Left colon (tissue), 2 donors: ENCODE data around the gene PTCH1. TPM values are rescaled to one million over a fixed set of nuclear protein-coding genes. Genes with fewer than 3 reads are reported as not detected.

ENCODE experiments used
- ATAC-seq: fragments of 200-7000 bp; cut with Tn5 transposase; one replicate; pipeline ENCODE4 v1.9.1; 2020; ENCODE audit warnings: mild to moderate bottlenecking, moderate library complexity
- DNase-seq, 2 donors: peaks; one replicate each; pipeline ENCODE4 v3.0.0-alpha.2; 2020
- intact Hi-C, 2 donors: fragments of 100-400 bp; cut with DNase I in 1 of 2; cut with micrococcal nuclease in 1 of 2; formaldehyde crosslinking; loops; one replicate each; pipeline versions ENCODE4 v1.11.2 to v1.14.0; 2022; cut with DNase I, micrococcal nuclease
- long read RNA-seq: library from polyadenylated mRNA; unstranded; transcript quantifications from one replicate; pipeline ENCODE4 v2.0.0, GENCODE V29; 2021
- total RNA-seq, 2 donors: library from RNA; stranded (reverse); fragmentation: NEBNext Ultra II Directional; extraction: Animal tissue kit (Norgen Biotek cat#: 25700); gene quantifications; one replicate each; pipeline ENCODE4 v1.2.1, GENCODE V29; 2021
- donor health status: DM: no; HTN: no; CAD: no.
- donor health status: DM: yes; HTN: yes; CAD: no.

PTCH1 gene
- 10 to 100 TPM; 18.6 to 35.4 TPM for total RNA-seq
- long read RNA-seq, partial matches to known transcripts, result 5 of 8 reads
- long read RNA-seq, other reads (novel, unspliced or antisense), result 3 of 8 reads

DNA sequence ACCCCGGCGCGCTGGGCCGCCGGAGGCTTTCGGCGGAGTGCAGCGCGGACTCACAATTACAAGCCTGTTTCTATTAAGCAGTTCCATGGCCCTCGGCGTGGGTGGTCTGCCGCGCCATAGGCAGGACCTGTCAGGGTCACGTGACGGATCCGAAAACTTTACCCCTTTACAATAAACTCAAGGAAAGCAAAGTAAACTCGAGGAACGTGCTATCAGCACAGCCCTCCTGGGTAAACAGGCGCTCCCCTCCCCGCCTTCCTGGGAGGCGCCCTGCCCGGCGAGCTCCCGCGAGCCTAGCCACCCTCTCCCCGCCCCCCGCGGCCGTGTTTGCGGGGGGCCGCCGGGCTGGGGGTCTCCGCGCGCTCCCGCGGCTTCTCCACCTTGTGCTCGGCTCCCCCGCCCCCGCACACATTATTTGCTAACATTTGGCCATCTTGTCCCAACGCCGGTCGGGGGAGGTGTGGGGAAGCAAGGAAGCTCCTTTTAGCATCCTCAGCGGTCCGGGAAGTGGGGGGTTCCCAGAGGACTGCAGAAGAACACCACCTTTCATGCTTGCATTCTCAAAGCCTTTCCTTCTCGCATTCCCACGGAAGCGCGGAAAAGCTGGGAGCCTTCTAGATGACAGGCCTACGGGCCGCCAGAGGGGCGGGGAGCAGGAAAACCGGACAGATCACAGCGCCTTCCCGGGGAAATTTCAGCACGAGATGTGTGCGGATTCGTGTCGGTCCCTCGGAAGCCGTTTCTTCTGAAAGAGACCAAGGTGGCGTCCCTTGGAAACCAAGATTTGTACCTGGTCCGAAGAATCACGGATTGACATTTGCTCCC, at the start of gene PTCH1:
TSS of gene PTCH1 (minus strand) at position 238 of the 825 bp plus-strand sequence.
- DNase-seq (peak; percentile 73 to 75), ATAC-seq (peak; percentile 94)

DNA sequence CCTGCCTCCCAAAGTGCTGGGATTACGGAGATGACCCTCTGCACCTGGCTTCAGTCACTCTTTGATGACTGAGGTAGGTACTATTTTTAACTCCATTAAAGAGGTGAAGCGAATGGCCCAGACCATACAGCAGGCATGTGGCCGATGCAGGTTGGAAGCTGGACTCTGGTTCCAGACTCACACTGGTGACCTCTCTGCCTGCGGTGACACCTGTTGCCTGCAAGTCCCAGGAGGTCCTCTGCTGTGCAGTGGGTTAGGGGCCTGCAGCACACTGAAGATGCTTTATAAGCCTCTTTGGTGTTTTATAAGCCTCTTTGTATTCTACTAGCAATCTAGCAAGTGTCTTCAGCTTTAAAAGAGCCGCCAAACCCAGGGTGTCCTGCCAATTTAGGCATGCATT, 49.2 kb upstream of the PTCH1 start:
- ATAC-seq (no peak), DNase-seq (no peak)
- intact Hi-C loops, result no loop called here

More for the DNA sequence above, at the start of gene PTCH1:
- intact Hi-C loops, result no loop called here

DNA sequence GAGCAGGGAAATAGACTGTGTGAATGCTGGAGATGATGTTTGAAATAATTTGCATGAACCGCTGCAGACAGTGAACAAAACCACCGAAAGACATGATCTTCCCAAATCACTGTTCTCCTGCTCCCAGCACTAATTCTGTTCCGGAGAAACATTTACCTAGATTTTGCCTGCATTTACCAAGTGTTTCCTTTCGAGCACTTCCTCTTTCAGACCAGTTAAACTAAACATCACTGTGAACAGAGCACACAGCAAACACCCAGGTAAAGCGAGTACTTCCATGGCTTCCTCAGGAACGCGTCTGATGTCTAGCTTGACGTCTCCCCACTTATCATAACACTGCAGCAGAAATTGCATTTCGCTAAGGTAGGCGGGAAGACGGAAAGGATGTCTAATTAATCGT, 45.1 kb upstream of the PTCH1 start:
- DNase-seq, result no peak
- ATAC-seq, result no peak
- intact Hi-C loops, result no loop called here

- ATAC-seq (no peak), DNase-seq (no peak)
- intact Hi-C loops, result no loop called here
Observed at GRCh38 chr9:95557142-95557541, 40.4 kb upstream of the PTCH1 start.

DNA sequence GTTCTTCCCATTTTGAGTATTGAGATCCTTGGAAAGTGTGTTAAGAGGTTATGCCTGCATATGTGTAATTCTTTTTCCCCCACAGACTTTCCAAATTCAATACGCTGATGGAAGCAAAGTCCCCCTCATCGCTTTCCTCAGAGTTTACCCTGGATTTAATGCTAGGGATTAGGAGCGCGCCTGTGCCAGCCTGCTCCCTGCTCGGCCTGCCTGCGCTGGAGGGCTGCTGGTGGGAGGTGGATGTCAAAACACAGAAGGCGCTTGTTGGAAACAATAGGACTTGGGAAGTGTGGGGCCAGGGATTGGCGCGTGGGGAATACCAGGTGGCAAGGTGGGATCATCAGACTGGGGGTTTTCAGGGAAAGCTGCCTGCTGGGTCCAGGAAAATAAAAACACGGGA, 39.8 kb upstream of the PTCH1 start:
- intact Hi-C loops, result no loop called here
- ATAC-seq (no peak), DNase-seq (no peak)

GRCh38 chr9:95552814-95553546, 36.2 kb upstream of the PTCH1 start:
- intact Hi-C loops, result no loop called here
- ATAC-seq (no peak), DNase-seq (no peak)

- intact Hi-C loops, result no loop called here
- DNase-seq (no peak), ATAC-seq (no peak)
Observed at GRCh38 chr9:95552255-95552654, 35.5 kb upstream of the PTCH1 start.

GRCh38 chr9:95551406-95551805, 34.6 kb upstream of the PTCH1 start:
- ATAC-seq (no peak), DNase-seq (no peak)
- intact Hi-C loops, result no loop called here

DNA sequence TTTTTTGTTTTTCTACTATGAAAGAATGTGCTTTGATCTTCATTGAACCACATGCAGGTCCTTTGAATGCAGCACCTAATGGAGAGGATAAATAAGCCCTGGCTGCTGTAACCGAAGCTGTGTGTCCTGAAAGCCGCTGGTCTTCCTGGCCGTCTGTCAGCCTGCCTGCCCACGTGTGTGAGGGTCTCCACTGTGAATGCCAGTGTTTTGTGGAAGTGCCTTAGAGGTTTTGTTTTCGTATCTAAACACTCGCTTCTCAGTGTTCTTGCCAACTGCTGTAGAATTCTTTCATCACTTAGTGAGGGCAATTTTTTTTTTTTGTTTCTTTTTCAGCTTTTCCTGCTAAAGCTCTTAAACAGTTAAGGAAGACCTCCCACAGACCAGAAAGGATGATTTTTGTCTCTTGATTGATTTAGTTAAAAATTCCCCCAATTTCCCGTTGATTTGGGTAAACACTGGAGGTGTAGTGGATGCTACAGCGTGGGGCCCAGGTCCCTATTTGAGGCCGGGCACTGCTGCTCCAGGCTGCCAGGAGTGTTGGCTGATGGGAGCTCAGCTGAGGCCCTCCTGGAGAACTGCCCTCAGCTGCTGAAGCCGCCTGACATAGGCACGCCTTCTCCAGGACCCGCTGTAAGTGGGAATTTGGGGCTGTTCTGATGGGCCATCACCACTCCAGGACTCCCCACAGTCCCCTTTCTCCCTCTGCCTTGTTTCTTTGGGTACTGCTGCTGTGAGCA, 29.2 kb upstream of the PTCH1 start:
- DNase-seq (no peak), ATAC-seq (no peak)
- intact Hi-C loops, result no loop called here

DNA sequence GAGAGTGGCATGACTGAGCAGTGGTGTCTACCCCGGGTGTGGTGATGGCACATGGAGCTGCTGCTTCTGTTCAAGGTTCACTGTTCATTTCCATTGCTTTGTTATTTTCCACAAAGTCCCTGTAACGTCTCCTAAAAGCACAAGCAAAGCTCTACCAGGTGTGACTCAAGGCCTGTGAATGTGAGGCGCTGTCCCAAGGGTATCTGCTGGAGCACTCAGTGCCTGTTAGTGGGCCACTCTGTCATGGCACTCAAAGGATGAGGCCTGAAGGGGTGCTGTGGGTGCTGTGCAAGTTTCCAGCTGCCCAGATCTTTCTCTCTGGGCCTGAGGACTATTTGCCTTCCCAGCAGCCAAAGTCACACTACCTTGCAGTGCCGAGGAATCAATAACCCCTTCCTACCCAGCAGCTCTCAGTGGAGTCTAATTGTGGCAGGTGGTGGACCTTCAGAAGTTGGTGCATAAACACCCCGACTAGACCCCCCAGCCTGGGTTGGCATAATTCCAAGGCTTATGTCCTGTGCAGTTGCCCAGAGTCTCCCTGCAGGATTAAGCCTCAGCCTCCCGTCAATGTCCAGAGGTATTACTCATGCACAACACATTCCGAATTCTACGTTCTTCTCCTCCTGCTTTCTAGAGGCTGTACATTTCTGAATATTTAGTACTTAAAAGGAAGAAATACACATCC, 17.4 kb upstream of the PTCH1 start:
- ATAC-seq, result no peak
- no peak for DNase-seq
- intact Hi-C loops, result no loop called here

DNA sequence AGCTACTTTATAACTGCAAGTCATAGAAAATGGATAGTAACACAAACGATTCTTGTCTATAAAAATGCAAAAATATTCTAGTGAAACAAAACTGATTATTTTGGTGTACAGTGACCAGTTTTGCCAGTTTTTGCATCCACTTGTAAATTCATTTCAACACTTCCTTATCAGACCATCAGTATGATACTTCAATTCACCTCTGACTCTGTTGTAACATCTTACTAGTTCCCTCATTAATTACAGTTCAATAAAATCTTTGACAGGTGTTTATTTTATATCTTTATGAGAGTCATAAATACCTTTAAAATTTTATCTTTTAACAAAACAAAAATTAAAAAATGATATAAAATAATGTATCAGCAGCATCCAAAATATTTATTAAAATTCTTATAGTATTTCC, 13.1 kb upstream of the PTCH1 start:
- ATAC-seq (no peak), DNase-seq (no peak)
- intact Hi-C loops, result no loop called here

GRCh38 chr9:95528908-95529502, 12.2 kb upstream of the PTCH1 start:
- no peak for ATAC-seq
- DNase-seq, result no peak
- intact Hi-C loops, result no loop called here

DNA sequence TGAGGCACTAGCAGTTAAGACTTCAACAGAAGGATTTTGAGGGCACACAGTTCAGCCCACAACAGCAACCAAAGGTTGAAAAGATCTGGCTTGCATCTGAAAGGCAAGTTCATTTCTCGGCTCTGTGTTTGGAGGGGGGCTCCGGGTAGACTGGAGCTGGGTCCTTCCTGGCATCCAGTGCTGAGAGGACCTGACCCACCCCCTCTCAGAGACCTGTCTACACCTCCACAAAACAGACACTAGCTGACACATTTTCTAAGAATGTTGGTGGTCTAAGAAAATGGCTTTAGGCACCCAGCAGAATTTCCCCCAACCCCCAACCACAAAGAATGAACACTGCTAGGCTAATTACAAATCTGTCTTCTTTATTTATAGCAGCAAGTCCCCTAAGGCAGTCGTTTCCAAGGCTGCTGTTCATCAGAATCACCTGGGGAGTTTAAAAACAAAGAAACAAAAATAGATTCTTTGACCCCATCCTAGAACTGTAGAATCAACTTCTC, 6.2 kb upstream of the PTCH1 start:
- intact Hi-C loops, result no loop called here
- no peak for ATAC-seq
- DNase-seq, result no peak

DNA sequence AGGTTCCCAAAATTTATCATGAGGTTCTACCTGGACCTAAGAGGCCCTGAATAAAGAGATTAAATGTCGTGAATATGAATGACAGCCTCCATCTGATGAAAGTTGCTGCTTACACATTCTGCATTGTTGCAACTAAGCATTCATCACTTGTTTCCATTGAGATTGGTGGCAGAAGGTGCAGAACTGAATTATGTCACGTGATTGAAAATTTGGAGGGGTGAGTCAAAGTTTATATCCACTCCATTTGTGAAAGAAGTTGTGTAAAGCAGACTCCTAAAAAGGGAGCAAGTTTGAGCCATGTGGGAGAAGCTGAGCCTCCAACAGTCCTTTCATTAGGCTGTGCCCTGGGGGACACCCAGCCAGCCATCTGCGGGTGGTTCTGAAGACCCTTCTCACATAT, 4.9 kb upstream of the PTCH1 start:
- DNase-seq (no peak), ATAC-seq (no peak)
- intact Hi-C loops, result no loop called here

DNA sequence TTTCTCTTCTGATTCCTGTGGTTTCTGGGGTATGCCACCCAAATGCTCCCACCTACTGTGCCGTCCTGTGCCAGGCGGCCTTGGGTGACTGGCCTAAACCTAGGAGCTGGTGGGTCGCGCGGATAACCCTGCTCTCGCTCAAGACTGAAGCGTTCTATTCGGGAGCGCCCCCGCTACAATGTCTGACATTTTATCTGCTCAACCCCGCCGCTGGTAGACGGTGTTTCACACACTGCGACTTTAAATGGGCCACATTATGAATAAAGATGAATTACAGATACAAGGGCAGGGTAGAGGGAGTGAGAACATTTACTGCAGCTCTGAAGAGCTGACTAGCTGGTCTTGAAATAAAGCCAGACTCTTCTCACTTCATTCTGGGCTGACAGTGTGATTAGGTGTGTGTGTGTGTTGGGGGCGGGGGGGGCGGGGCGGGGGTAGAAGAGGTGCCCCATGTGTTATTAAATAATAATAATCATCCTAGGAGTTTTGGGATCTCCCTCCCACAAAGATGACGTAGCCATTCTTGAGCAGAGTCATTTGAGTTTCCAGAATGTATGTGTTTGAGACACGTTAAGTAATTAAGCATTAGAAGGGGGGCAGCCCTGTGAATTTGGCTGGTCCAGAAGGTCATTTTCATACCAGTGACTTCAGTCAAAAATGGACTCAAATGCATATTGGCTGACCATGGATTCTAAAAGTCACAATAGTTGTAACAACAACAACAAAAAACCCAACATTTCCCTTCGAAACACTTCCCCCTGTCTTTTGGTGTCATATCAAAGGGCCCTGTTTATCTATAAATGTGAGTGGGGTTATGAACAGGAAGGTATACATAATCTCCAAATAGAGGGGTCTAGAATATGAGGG, 1.0 kb upstream of the PTCH1 start:
- intact Hi-C loops, result no loop called here
- DNase-seq (peak in 1 of 2 donors; percentile 19), ATAC-seq (peak; percentile 34)

DNA sequence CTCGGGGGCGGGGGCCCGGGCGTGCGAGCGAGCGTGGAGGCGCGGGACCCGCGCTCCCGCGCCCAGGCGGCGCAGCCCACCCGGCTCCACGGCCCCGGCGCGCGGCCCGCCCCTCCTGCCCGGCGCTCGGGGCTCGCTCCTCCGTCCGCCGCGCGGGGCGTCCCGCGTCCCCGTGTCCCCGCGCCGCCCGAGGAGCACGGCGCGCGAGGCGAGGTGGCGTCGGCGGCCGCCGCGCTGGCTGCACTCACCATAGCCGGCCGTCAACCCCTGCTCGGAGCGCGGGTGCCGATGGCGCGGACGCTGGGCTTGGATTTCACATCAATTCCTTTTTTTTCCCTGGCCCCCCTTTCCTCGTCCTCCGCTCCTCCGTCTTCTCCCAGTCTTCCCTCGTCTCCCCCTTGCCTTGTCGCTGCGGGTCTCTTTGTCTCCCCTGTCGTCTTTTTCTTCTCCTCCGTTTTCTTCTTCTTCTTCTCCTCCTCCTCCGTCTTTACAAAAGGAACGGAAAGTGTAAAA, 494 bp downstream of the PTCH1 start:
- peak; percentile 32 to 33 for DNase-seq
- ATAC-seq, result peak; percentile 41
- intact Hi-C loops, result no loop called here
